Measurements from ENCODE around the gene DCUN1D3.
"Not testable (repeated sequence)": the region's sequence is repeated elsewhere in the genome, so short reads cannot be mapped to it uniquely, and the experiment has no call there.

The DCUN1D3 gene

DNA sequence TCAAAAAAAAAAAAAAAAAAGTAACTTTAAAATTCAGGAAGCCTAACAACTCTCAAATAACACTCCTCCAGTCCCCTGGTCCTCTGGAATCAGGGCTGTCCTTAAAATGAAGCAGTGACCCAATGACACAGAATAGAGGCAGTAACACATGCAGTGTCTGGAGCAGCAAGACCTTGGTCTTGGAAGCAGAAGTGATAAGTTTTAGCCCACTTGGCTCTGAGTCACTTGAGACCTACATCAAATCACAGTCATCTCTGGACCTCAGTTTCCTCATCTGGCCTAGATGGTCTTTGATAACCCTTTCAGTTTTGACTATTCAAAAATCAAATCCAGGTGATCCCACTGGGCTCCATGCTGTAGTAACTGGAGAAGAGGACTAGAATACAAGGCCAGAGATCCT is 39.5 kb upstream of the DCUN1D3 start:
- H3K4me2 ChIP-seq = no peak overlapping the region
- no peaks in the 10 kb centered on the region for H3K36me3 ChIP-seq
- H4K20me1 ChIP-seq = no peaks in the 10 kb centered on the region
- no peak overlapping the region for H3K27ac ChIP-seq
- no peaks in the 10 kb centered on the region for H3K4me1 ChIP-seq
- no peak overlapping the region for H3K4me3 ChIP-seq
- H3K9ac ChIP-seq = no peak overlapping the region
- TF ChIP-seq Cebpa-rat (IDR thresholded peaks at IDR 0.05) = no peak
- no peaks in the 10 kb centered on the region for H3K27me3 ChIP-seq
- no peaks in the 10 kb centered on the region for H3K9me3 ChIP-seq

DNA sequence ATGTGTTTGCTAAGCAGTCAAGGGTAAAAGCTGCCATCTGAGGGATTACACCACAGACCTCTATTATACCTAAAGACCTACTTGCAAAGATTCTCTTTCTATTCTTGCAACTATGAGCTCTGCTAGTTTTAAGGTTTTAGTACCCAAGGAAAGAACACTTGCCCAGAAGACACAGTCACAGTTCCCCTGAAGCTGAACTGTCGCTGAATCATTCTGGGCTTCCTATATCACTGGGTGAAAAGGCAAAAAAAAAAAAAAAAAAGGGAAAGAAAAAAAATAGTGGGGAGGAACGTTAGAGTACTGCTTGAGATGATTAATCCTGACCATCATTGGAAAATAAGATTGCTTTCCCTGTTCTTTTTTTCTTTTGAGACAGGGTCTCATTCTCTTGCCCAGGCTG is 38.3 kb upstream of the DCUN1D3 start:
- H3K4me1 ChIP-seq = no peaks in the 10 kb centered on the region
- no peaks in the 10 kb centered on the region for H4K20me1 ChIP-seq
- H3K36me3 ChIP-seq = no peaks in the 10 kb centered on the region
- no peak overlapping the region for H3K27ac ChIP-seq
- no peaks in the 10 kb centered on the region for H3K27me3 ChIP-seq
- H3K4me2 ChIP-seq = no peak overlapping the region
- no peaks in the 10 kb centered on the region for H3K9me3 ChIP-seq
- TF ChIP-seq Cebpa-rat (IDR thresholded peaks at IDR 0.05) = no peak
- H3K4me3 ChIP-seq = no peak overlapping the region
- no peak overlapping the region for H3K9ac ChIP-seq

DNA sequence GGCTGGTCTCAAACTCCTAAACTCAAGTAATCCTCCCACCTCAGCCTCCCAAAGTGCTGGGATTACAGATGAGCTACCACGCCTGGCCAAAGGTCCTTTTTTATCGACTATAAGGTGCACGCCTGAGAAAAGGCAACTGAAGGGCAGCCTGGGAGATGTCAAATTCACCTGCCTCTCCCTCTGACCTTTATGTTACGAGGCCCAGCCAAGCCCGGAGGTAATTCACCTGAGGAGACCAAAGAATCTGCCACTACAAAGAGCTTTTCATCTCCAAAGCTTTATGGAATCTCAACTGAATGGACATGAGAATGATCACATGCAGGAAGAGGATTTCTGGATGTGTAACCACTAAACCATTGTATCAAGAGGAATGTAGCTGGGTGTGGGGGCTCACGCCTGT is 37.6 kb upstream of the DCUN1D3 start:
- Histone ChIP-seq H3K9me3 (no peaks in the 10 kb centered on the region), H3K4me2 (no peak overlapping the region), H3K27me3 (no peaks in the 10 kb centered on the region), H4K20me1 (no peaks in the 10 kb centered on the region), H3K4me3 (no peak overlapping the region), H3K9ac (no peak overlapping the region), H3K27ac (no peak overlapping the region), H3K4me1 (no peaks in the 10 kb centered on the region), H3K36me3 (no peaks in the 10 kb centered on the region)
- TF ChIP-seq Cebpa-rat (IDR thresholded peaks at IDR 0.05) = no peak

DNA sequence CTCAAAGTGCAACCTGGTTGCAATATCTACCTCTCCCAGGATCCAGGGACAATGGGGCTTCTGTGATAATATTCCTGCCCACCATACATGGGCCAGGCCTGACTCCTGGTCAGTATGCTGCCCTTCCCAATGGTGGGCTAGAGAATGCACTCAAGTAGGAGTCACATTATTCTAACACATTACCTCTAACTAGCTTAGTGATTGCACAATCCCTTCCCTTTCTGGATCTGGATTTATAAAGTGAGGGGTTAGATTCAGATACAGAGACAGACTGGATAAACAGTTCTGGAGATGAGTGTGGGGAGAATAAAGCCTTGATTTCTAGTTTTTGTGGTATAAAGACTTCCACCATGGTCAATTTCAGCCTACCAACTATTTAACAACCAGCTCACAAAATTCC is 33.4 kb upstream of the DCUN1D3 start:
- Histone ChIP-seq H3K4me1 (no peaks in the 10 kb centered on the region), H3K9ac (no peak overlapping the region), H3K4me3 (no peak overlapping the region), H3K4me2 (no peak overlapping the region), H3K27me3 (no peaks in the 10 kb centered on the region), H3K9me3 (no peaks in the 10 kb centered on the region), H3K36me3 (no peaks in the 10 kb centered on the region), H4K20me1 (no peaks in the 10 kb centered on the region), H3K27ac (no peak overlapping the region)
- peak; percentile 61; the same call in 1 of the 2 replicates for TF ChIP-seq Cebpa-rat (IDR thresholded peaks at IDR 0.05)

DNA sequence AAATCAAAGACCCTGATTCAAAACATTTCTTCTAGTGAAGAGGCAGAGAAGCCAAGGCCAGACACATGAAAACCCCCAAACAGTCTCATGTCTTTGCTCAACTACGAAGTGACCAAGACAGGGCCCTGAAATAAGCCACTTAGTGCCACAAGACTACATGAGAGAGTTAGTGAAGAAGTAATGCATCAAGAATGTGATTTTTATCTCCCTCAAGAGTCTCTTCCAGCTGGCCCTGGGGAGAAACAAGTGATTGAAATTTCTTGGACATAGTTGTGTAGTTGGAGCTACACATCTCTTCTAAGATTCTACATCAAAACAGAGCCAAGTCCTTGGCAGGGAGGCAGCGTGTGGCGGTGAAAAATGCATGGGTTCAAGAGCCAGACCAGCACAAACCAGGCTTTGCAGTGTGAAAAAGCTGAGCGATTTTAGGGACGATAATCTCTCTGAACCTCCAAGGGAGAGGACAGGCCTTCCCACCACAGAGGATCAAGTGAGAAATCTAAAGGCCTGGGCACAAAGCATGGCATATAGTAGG is 31.0 kb upstream of the DCUN1D3 start:
- no peak for TF ChIP-seq Cebpa-rat (IDR thresholded peaks at IDR 0.05)
- Histone ChIP-seq H3K9me3 (no peaks in the 10 kb centered on the region), H3K4me3 (no peak overlapping the region), H3K9ac (no peak overlapping the region), H4K20me1 (no peaks in the 10 kb centered on the region), H3K27me3 (no peaks in the 10 kb centered on the region), H3K4me2 (no peak overlapping the region), H3K27ac (no peak overlapping the region), H3K4me1 (no peaks in the 10 kb centered on the region), H3K36me3 (no peaks in the 10 kb centered on the region)

DNA sequence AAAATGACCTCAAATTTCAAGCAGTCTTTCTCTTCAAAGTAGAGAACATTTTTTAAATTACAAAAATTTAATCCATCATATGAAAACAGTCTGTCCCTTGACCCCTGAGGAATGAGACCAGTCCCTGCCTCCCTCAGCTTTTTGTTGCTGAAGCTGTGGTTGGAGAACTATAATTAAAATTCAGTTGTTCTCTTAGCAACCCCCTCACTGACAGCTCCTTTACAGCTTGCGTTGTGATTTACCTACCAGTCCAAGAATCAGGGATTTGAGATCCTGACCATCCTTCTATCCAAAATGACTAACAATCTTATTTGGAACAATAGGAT is 30.2 kb upstream of the DCUN1D3 start:
- no peak overlapping the region for H3K4me3 ChIP-seq
- H3K9me3 ChIP-seq = no peaks in the 10 kb centered on the region
- no peak for TF ChIP-seq Cebpa-rat (IDR thresholded peaks at IDR 0.05)
- H3K4me1 ChIP-seq = no peaks in the 10 kb centered on the region
- H3K4me2 ChIP-seq = no peak overlapping the region
- H3K27ac ChIP-seq = no peak overlapping the region
- no peaks in the 10 kb centered on the region for H3K27me3 ChIP-seq
- no peak overlapping the region for H3K9ac ChIP-seq
- peaks cover 8% of the 10 kb centered on the region; the same call in 1 of the 2 replicates for H3K36me3 ChIP-seq
- no peaks in the 10 kb centered on the region for H4K20me1 ChIP-seq

DNA sequence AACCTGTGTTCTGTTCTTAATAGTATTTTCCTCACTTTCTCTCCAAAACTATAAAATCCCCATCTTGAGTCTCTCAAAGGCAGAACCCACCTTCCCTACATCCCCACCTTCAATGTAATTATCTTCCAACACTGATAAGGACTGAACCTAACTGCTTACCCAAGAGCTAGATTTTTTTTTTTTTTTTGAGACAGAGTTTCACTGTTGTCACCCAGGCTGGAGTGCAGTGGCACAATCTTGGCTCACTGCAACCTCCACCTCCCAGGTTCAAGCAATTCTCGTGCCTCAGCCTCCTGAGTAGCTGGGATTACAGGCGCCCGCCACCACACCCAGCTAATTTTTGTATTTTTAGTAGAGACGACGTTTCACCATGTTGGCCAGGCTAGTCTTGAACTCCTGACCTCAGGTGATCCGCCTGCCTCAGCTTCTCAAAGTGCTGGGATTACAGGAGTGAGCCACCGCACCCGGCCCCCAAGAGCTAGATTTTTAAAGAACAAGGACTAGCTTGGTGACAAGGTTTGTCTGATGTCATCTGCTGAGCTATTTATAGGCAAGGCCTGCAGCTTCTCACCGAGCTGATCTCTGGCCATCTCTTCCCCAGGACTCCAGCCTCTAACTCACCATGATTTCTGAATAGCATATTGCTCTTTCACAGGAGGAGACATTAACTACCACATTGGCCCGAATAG is 29.7 kb upstream of the DCUN1D3 start:
- not testable (repeated sequence) for H4K20me1 ChIP-seq, H3K27me3 ChIP-seq, H3K27ac ChIP-seq, H3K4me1 ChIP-seq, H3K4me2 ChIP-seq, H3K4me3 ChIP-seq, H3K9me3 ChIP-seq, H3K9ac ChIP-seq
- H3K36me3 ChIP-seq = peaks cover 13% of the 10 kb centered on the region; the same call in 1 of the 2 replicates

DNA sequence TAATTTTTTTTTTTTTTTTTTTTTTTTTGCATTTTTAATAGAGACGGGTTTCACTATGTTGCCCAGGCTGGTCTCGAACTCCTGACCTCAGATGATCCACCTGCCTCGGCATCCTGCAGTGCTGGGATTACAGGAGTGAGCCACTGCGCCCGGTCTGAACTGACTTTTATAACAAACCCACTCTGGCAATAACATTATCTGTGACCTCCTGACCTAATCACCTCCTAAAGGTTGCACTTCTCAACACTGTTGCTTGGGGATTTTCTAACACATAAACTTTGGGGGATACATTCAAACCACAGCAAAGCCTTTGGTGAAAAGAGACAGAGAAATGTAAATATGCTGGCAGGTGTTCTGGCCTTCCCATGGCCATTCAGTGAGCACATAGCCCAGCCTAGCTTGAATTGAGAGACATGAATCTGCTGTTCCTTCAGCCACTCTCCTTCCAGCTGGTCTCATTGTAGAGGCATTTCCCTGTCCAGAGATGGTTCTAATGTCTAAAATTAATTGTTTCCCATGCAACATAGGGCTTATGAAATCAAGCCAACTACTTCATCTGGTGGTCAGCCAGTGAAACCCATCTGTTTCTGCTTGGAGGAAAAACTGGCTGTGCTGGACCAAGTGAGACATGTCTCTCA is 28.7 kb upstream of the DCUN1D3 start:
- no peaks in the 10 kb centered on the region for H3K27me3 ChIP-seq
- H3K9ac ChIP-seq = no peak overlapping the region

DNA sequence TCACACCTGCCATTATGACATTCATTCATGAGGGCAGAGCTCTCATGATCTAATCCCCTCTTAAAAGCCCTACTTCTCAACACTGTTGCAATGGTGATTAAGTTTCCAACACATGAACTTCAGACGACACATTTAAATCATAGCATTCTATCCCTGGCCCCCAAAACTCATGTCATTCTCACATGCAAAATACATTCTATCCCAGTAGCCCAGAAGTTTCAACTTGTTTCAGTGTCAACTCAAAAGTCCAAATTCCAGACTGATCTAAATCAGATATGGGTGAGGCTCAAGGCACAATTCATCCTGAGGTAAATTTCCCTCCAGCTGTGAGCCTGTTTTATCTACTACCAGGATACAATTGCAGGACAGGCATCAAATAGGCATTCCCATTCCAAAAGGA is 25.6 kb upstream of the DCUN1D3 start:
- no peak overlapping the region for H3K4me2 ChIP-seq
- no peaks in the 10 kb centered on the region for H3K27me3 ChIP-seq
- peaks cover 41% of the 10 kb centered on the region for H3K36me3 ChIP-seq
- H3K9me3 ChIP-seq = no peaks in the 10 kb centered on the region
- no peak for TF ChIP-seq Cebpa-rat (IDR thresholded peaks at IDR 0.05)
- H3K4me1 ChIP-seq = no peaks in the 10 kb centered on the region
- no peak overlapping the region for H3K4me3 ChIP-seq
- H3K27ac ChIP-seq = no peak overlapping the region
- H3K9ac ChIP-seq = no peak overlapping the region
- H4K20me1 ChIP-seq = no peaks in the 10 kb centered on the region

More for the DNA sequence above, 28.7 kb upstream of the DCUN1D3 start:
- Histone ChIP-seq H3K4me2 (no peak overlapping the region), H3K9me3 (no peaks in the 10 kb centered on the region), H4K20me1 (no peaks in the 10 kb centered on the region), H3K36me3 (peaks cover 19% of the 10 kb centered on the region), H3K4me1 (no peaks in the 10 kb centered on the region), H3K4me3 (no peak overlapping the region), H3K27ac (no peak overlapping the region)
- TF ChIP-seq Cebpa-rat (IDR thresholded peaks at IDR 0.05) = no peak

DNA sequence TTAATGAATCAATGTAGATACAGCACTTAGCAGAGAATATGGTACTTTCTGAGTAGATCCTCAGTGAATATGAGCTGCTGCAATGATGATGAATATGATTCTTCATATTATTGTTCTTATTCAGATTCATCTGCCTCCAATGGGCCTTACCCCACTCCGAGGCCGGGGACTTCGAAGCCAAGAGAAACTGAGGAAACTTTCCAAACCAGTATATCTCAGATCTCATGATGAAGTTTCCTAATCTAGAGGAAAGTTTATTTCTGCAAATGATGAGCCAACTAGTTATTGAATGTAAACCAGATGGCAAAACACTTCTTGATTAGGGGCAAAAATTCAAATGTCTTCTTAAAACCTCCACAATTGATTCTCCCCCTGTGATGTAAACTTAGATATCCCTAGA is 23.7 kb upstream of the DCUN1D3 start:
- Histone ChIP-seq H3K4me3 (no peak overlapping the region), H3K4me2 (no peak overlapping the region), H3K9me3 (no peaks in the 10 kb centered on the region), H4K20me1 (no peaks in the 10 kb centered on the region), H3K36me3 (peaks cover 47% of the 10 kb centered on the region), H3K4me1 (peaks cover under 1% of the 10 kb centered on the region; the same call in 1 of the 2 replicates), H3K27ac (no peak overlapping the region), H3K9ac (no peak overlapping the region), H3K27me3 (no peaks in the 10 kb centered on the region)
- no peak for TF ChIP-seq Cebpa-rat (IDR thresholded peaks at IDR 0.05)

All from BLaER1 (cell line).